HEK293 (cell line): Measurements from ENCODE around the gene KIF13A.
"Not testable (repeated sequence)": the region's sequence is repeated elsewhere in the genome, so short reads cannot be mapped to it uniquely, and the experiment has no call there.

Source experiments
- CTCF ChIA-PET: fragments of 350-600 bp; formaldehyde crosslinking; extraction: SDS; loops from one replicate; lab custom pipeline; 2021; ENCODE audit warnings: antibody characterized with exemption; lab: Yijun Ruan, JAX
- POLR2A ChIA-PET: fragments of 300-600 bp; formaldehyde crosslinking; extraction: SDS; loops from one replicate; lab custom pipeline; 2020; ENCODE audit warnings: antibody characterized with exemption, inconsistent platforms; lab: Yijun Ruan, JAX
- H3K27ac ChIP-seq: fragments of 200-500 bp; sonication (Bioruptor generic); 2 replicates; pipeline ENCODE4 v1.5.1; 2014; ENCODE audit warnings: low read depth, low read length, control low read depth, inconsistent platforms; ENCODE audit errors: extremely low read depth
- H3K36me3 ChIP-seq, 2 experiments: fragments of 200-500 bp in 1 of 2; sonication (Bioruptor generic) in 1 of 2; 1 replicate in 1 of 2; 2 replicates in 1 of 2; pipeline ENCODE4 v1.5.1; 2014 to 2017; ENCODE audit warnings: inconsistent platforms in 2 of 2, low read length in 2 of 2; ENCODE audit not compliant: control insufficient read depth in 2 of 2, insufficient read depth in 1 of 2
- H3K4me1 ChIP-seq: fragments of 200-500 bp; sonication (Bioruptor generic); 2 replicates; pipeline ENCODE4 v1.5.1; 2014; ENCODE audit warnings: mild to moderate bottlenecking, low read length, inconsistent platforms; ENCODE audit not compliant: control insufficient read depth, insufficient read depth
- H3K4me3 ChIP-seq: 2 replicates; pipeline ENCODE4 v1.5.1; 2011; ENCODE audit warnings: low read depth, mild to moderate bottlenecking, control low read depth, low read length, moderate library complexity
- H3K9me3 ChIP-seq: fragments of 200-500 bp; sonication (Bioruptor generic); 2 replicates; pipeline ENCODE4 v1.5.1; 2014; ENCODE audit warnings: low read depth, low read length, inconsistent platforms; ENCODE audit not compliant: control insufficient read depth, insufficient read depth
- KLF16 ChIP-seq: fragments of 450-650 bp; formaldehyde crosslinking; IDR thresholded peaks from 2 replicates; pipeline ENCODE4 v1.5.1; 2017; ENCODE audit warnings: missing biosample characterization, missing genetic modification characterization
- OSR2 ChIP-seq: fragments of 450-650 bp; formaldehyde crosslinking; IDR thresholded peaks from 2 replicates; pipeline ENCODE4 v1.5.1; 2016; ENCODE audit warnings: missing biosample characterization, missing genetic modification characterization
- REST ChIP-seq: fragments of 450-650 bp; formaldehyde crosslinking; IDR thresholded peaks from 2 replicates; pipeline ENCODE4 v1.5.1; 2016; ENCODE audit warnings: missing biosample characterization, missing genetic modification characterization
- SALL2 ChIP-seq: fragments of 450-650 bp; formaldehyde crosslinking; IDR thresholded peaks from 2 replicates; pipeline ENCODE4 v1.5.0; 2017; ENCODE audit warnings: missing biosample characterization, mild to moderate bottlenecking, missing genetic modification characterization, borderline replicate concordance
- TCF7L2 ChIP-seq: IDR thresholded peaks from 2 replicates; pipeline ENCODE4 v1.6.1; 2011; ENCODE audit warnings: low read depth, mild to moderate bottlenecking, inconsistent platforms, low read length, moderate library complexity, borderline replicate concordance
- ZNF133 ChIP-seq: fragments of 450-650 bp; formaldehyde crosslinking; IDR thresholded peaks from 2 replicates; pipeline ENCODE4 v1.5.1; 2016; ENCODE audit warnings: missing biosample characterization, missing genetic modification characterization
- ZNF223 ChIP-seq: fragments of 450-650 bp; formaldehyde crosslinking; IDR thresholded peaks from 2 replicates; pipeline ENCODE4 v1.5.1; 2016; ENCODE audit warnings: missing biosample characterization, missing genetic modification characterization
- ZNF23 ChIP-seq: fragments of 450-650 bp; formaldehyde crosslinking; IDR thresholded peaks from 2 replicates; pipeline ENCODE4 v1.5.1; 2016; ENCODE audit warnings: missing biosample characterization, missing genetic modification characterization, borderline replicate concordance
- ZNF350 ChIP-seq: fragments of 450-650 bp; formaldehyde crosslinking; IDR thresholded peaks from 2 replicates; pipeline ENCODE4 v1.5.0; 2017; ENCODE audit warnings: missing biosample characterization, mild to moderate bottlenecking, missing genetic modification characterization
- ZNF548 ChIP-seq: fragments of 450-650 bp; formaldehyde crosslinking; IDR thresholded peaks from 2 replicates; pipeline ENCODE4 v1.5.1; 2016; ENCODE audit warnings: missing biosample characterization, missing genetic modification characterization
- ZNF560 ChIP-seq: fragments of 450-650 bp; formaldehyde crosslinking; IDR thresholded peaks from 2 replicates; pipeline ENCODE4 v1.5.1; 2017; ENCODE audit warnings: missing biosample characterization, missing genetic modification characterization, borderline replicate concordance
- TF ChIP-seq, protein P1 (sequence below): fragments of 450-650 bp; formaldehyde crosslinking; IDR thresholded peaks from 2 replicates; pipeline ENCODE4 v1.5.1; 2016; ENCODE audit warnings: missing biosample characterization, missing genetic modification characterization

Gene KIF13A

GRCh38 chr6:18016133-18016532, 28.7 kb upstream of the KIF13A start:
- no peaks in the 10 kb centered on the region for H3K9me3 ChIP-seq
- TF ChIP-seq ZNF133 (tag by site-specific recombination) (peak; percentile 49; the same call in 1 of the 2 replicates), ZNF223 (tag by site-specific recombination) (no peak)
- no peak overlapping the region for H3K4me3 ChIP-seq
- H3K36me3 ChIP-seq, result no peaks in the 10 kb centered on the region
- no peaks in the 10 kb centered on the region for H3K4me1 ChIP-seq
- CTCF ChIA-PET, result interaction anchor here (0.6 to 1.0 kb wide), 2 partner anchors 97 to 201 kb away, joined by 3 to 4 read pairs; no protein-coding TSS in a partner anchor
- POLR2A ChIA-PET, result interaction anchor here (0.5 kb wide), 1 partner anchor 77 kb away, joined by 4 read pairs; no protein-coding TSS in a partner anchor
- H3K27ac ChIP-seq, result no peak overlapping the region

- TF ChIP-seq ZNF560 (tag by site-specific recombination), result no peak
- TF ChIP-seq ZNF548 (tag by site-specific recombination), result no peak
- TF ChIP-seq ZNF23 (tag by site-specific recombination), result no peak
- TF ChIP-seq OSR2 (tag by site-specific recombination), result no peak
- no peak for TF ChIP-seq TCF7L2
- no peak for TF ChIP-seq SALL2 (tag by site-specific recombination)
- TF ChIP-seq, all 188 proteins: peak for 0
- Histone ChIP-seq H3K36me3 (no peaks in the 10 kb centered on the region), H3K27ac (no peak overlapping the region), H3K4me1 (no peaks in the 10 kb centered on the region), H3K9me3 (no peaks in the 10 kb centered on the region), H3K4me3 (no peak overlapping the region)
- POLR2A ChIA-PET, result interaction anchor here (0.5 kb wide), 1 partner anchor 111 kb away, joined by 7 read pairs; no protein-coding TSS in a partner anchor
- CTCF ChIA-PET, result interaction anchor here (0.6 kb wide), 1 partner anchor 127 kb away, joined by 3 read pairs; no protein-coding TSS in a partner anchor
Measured at GRCh38 chr6:18011287-18011686, 23.9 kb upstream of the KIF13A start.

GRCh38 chr6:18010540-18010939, 23.1 kb upstream of the KIF13A start:
- H3K4me3 ChIP-seq, H3K27ac ChIP-seq, H3K36me3 ChIP-seq, H3K4me1 ChIP-seq, CTCF ChIA-PET, H3K9me3 ChIP-seq, POLR2A ChIA-PET: not testable (repeated sequence)

GRCh38 chr6:18004256-18004985, 17.0 kb upstream of the KIF13A start:
- ChIA-PET POLR2A (no interaction called here), CTCF (interaction anchor here (0.6 kb wide), 1 partner anchor 91 kb away, joined by 5 read pairs; no protein-coding TSS in a partner anchor)
- no peak overlapping the region for H3K27ac ChIP-seq

More at GRCh38 chr6:18004256-18004985, 17.0 kb upstream of the KIF13A start:
- TF ChIP-seq KLF16 (tag by site-specific recombination) (no peak), ZNF350 (tag by site-specific recombination) (no peak), REST (tag by site-specific recombination) (no peak)
- TF ChIP-seq, protein P1, sequence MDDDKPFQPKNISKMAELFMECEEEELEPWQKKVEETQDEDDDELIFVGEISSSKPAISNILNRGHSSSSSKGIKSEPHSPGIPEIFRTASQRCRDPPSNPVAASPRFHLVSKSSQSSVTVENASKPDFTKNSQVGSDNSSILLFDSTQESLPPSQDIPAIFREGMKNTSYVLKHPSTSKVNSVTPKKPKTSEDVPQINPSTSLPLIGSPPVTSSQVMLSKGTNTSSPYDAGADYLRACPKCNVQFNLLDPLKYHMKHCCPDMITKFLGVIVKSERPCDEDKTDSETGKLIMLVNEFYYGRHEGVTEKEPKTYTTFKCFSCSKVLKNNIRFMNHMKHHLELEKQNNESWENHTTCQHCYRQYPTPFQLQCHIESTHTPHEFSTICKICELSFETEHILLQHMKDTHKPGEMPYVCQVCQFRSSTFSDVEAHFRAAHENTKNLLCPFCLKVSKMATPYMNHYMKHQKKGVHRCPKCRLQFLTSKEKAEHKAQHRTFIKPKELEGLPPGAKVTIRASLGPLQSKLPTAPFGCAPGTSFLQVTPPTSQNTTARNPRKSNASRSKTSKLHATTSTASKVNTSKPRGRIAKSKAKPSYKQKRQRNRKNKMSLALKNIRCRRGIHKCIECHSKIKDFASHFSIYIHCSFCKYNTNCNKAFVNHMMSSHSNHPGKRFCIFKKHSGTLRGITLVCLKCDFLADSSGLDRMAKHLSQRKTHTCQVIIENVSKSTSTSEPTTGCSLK, result no peak
- TF ChIP-seq, all 188 proteins: peak for 0
- Histone ChIP-seq H3K36me3 (no peaks in the 10 kb centered on the region), H3K4me1 (no peaks in the 10 kb centered on the region), H3K9me3 (no peaks in the 10 kb centered on the region), H3K4me3 (no peak overlapping the region)
